Measurements from ENCODE around the gene RBM4B.

DNA sequence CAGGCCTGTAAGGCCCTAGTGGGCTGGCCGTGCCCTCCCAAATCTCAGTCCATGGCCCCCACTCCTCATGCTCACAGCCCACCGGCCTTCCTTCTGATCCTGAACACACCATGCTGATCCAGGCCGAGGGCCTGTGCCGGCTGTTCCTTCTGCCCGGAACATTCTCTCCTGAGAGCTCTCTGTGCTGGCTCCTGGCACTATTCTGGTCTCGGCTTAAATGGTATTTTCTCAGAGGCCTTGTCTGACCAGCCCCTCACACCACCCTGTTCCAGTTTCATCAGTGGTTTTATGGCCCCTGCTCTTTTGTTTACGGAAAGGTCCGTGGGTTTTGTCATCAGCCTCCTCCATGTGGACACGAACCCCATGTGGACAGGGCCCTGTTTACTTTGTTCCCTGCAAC lies 29.3 kb upstream of the RBM4B start:
- TF ChIP-seq, protein P1, sequence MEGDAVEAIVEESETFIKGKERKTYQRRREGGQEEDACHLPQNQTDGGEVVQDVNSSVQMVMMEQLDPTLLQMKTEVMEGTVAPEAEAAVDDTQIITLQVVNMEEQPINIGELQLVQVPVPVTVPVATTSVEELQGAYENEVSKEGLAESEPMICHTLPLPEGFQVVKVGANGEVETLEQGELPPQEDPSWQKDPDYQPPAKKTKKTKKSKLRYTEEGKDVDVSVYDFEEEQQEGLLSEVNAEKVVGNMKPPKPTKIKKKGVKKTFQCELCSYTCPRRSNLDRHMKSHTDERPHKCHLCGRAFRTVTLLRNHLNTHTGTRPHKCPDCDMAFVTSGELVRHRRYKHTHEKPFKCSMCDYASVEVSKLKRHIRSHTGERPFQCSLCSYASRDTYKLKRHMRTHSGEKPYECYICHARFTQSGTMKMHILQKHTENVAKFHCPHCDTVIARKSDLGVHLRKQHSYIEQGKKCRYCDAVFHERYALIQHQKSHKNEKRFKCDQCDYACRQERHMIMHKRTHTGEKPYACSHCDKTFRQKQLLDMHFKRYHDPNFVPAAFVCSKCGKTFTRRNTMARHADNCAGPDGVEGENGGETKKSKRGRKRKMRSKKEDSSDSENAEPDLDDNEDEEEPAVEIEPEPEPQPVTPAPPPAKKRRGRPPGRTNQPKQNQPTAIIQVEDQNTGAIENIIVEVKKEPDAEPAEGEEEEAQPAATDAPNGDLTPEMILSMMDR (CRISPR knock-in tag; IDR thresholded peaks at IDR 0.05), result no peak
- TF ChIP-seq YY1 (IDR thresholded peaks at IDR 0.05; ENCODE audit: insufficient read depth, insufficient replicate concordance, low read depth, low read length) (no peak), POLR2A (IDR thresholded peaks at IDR 0.05; ENCODE audit: insufficient read depth in 1 of 2, low read depth in 2 of 2, low read length in 2 of 2) (no peak), ZNF331 (CRISPR knock-in tag; IDR thresholded peaks at IDR 0.05) (no peak), SNAI1 (CRISPR knock-in tag; IDR thresholded peaks at IDR 0.05; ENCODE audit: borderline replicate concordance) (no peak), ZNF589 (CRISPR knock-in tag; conservative IDR thresholded peaks at IDR 0.05) (no peak)

All from HepG2 (cell line).